DMS114 treated with DMSO at 0.1 percent for 48 hours (cell line): ENCODE results near the gene RPS21.

Experiments
- DNase-seq: peaks from one replicate; lab custom pipeline; 2025; ENCODE audit not compliant: unreplicated experiment; lab: John Stamatoyannopoulos, UW

RPS21 gene

DNA sequence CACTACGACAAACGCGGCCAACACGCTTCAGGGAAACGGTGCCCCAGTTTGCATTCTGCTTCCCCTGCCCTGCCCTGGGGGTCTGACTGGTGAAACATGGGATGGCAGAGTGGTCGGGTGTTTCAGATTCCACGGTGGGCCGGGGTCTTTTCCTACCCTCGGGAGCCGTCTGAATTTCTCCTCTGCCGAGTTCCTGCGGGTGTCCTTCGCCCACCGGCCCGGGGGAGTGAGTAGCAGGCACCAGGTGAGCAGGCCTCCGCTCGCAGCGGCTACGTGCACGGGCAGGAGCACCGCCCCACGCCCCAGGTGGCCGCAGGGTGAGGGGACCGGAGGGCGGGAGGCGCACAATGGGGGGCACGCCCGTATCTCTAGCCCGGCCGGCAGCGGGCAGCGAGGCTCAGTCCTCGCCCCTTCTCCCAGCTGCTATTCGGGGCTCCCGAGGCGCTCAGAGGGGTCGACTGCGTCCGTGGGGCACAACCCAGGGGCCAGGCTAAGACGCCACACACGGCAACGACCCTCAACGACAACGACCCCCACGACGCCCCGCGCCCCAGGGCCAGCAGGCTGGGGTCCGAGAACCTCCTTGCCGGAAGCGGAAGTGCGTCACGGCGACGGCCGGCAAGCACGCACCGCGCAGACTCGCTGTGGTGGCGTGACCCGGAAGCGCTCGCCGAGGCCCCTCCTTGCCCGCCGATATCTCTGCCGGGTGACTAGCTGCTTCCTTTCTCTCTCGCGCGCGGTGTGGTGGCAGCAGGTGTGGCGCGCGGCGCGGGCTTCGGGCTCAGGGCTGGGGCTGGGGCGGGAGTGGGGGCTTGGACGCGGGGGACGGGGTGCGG, at the start of gene RPS21:
Gene RPS21, plus strand, starts transcription at position 721 of the 836 bp plus-strand sequence. CDS start 236 bp downstream, outside the sequence.
- DNase-seq, result peak; percentile 72

DNA sequence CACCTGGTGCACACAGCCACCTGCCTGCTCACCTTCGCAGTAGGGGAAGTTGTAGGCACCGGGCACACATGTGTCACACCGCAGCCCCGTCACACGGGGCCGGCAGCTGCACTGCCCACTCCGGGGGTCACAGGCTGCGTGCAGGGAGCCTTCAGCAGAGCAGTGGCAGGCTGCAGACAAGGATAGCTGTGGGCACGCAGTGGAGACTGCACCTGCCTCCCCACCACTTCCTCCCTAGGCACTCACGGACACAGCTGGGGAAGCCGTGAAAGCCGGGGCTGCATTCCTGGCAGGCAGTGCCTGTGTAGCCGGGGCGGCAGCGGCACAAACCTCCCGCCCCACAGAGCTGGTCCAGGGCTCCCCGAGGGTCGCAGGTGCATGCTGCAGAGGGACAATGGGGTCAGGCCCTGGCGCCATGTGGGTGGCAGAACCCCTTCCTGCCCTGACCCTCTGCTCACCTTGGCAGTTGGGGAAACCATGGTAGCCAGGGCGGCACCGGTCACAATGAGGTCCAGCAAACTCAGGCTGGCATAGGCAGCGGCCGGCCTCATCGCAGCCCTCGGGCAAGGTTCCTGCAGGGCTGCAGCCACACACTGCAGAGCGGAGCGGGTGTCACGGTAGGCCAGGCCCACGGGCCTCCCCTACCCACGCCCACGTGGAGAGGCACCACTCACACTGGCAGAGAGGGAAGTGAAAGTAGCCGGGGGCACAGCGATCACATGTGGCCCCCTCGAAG, 49.2 kb upstream of the RPS21 start:
- DNase-seq, result no peak

DNA sequence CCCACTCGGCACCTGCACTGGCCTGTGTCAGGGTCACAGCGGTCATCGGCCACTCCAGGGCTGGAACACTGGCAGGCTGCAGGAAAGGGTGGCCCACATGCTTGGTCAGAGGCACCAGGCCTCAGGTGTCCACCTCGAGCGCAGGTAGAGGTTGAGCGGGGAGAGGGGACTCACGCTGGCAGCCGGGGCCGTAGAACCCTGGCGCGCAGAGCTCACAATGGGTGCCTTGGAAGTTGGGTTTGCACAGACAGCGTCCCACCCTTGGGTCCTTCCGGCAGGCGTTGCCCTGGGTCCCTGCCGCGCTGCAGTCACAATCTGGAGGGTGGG, 48.6 kb upstream of the RPS21 start:
- no peak for DNase-seq

DNA sequence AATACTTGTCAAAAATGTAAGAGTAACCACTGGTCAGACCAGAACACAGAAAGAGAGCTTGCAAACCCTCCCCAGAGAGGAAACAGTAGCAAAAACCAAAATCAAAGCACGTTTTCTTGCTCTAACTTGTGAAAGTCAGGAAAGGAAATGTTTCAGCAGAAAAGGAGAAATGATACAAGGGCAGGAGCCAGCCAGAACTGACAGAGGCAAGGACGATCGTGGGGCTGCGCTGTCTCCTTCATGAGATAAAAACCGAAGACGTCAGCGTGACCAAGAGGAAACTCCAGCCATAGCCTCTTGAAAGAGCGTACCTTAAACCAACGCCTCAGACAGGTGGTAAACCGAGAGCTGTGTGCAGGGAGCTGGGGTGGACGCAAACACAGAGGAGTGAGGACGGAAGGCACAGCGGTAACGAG, 47.2 kb upstream of the RPS21 start:
- DNase-seq, result no peak

GRCh38 chr20:62342910-62343309, 44.0 kb upstream of the RPS21 start:
- DNase-seq, result no peak

DNA sequence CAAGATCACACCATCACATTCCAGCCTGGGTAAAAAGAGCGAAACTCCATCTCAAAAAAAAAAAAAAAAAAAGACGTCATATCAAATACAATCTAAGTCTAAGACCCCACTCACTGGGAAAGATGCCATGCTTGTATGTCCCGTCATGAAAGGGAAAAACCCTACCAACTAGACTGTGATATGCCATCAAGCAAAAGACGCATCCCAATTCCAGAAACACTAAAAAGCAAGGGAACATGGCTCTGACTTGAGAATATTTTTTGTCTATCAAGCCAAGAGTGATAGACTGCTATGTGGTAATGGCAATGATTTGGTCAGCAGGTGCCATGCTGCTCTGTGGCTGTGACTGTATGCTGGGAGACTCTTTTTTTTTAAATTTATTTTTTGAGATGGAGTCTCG, 42.8 kb upstream of the RPS21 start:
- no peak for DNase-seq

GRCh38 chr20:62344782-62345181, 42.1 kb upstream of the RPS21 start:
- no peak for DNase-seq

DNA sequence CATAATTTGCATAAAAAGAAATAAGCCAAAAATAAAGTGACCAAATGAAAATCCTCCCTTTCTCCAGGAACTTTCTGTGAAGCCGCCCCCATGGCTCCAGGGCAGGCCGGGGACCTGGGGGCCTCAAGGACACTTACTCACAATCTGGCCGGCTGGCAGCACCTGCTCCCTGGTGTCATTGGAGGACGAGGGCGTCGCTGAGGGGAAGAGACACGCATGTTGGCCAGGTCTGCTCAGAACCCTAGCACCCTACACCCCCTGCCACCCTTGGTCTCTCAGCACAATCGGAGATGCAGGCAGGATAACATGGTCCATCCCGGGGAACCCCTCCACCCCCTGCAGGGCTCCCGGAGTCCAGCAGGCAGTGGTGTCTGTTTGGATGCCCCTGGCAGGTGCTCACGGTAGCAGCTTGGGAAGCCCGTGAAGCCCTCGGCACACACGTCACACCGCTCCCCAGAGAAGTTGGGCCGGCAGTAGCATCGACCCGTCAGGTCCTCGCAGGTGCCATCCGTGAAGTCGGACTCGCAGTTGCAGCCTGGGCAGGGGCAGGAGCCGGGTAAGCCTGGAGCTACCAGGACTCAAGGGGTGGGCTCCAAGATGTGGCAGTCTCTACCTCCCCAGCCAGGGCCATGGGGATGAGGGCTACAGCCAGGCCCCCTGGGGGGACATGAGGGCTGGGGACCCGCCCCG, 41.1 kb upstream of the RPS21 start:
- DNase-seq, result no peak

DNA sequence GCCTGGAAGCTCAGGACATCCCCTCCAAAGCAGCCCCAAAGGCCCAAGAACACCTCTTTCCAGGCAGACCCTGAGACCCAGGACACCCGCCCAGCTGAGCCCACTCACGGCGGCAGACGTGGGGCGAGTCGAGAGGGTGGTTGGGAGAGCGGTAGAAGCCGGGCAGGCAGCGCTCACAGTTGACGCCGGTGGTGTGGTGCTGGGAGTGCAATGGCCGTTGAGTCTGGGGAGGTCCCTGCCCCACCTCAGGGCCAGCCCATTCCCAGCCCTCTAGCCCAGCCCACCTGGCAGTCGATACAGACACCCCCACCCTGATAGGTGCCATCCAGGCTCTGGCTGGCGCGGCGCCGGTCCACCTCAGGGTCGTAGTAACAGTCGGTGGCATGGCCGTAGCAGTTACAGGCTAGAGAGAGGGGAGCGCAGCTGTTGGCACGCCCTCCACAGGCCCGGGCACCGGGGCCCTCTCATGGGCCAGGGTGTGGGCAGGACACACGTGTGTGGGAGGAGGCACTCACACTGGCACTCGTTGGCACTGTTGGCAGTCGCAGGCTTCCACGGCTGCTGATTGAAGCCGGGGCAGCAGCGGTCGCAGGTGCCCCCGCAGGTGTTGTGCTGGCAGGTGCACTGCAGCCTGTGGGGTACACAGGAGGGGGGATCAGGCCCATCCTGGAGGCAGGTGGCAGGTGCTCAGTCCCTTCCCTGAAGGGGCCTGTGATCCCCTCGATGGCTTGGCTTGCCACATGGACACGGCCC, 40.3 kb upstream of the RPS21 start:
- DNase-seq, result no peak

- DNase-seq, result no peak
These were observed 39.8 kb upstream of the RPS21 start for GRCh38 chr20:62347151-62347404.

GRCh38 chr20:62347445-62347844, 39.5 kb upstream of the RPS21 start:
- no peak for DNase-seq

GRCh38 chr20:62348604-62349003, 38.3 kb upstream of the RPS21 start:
- no peak for DNase-seq

DNA sequence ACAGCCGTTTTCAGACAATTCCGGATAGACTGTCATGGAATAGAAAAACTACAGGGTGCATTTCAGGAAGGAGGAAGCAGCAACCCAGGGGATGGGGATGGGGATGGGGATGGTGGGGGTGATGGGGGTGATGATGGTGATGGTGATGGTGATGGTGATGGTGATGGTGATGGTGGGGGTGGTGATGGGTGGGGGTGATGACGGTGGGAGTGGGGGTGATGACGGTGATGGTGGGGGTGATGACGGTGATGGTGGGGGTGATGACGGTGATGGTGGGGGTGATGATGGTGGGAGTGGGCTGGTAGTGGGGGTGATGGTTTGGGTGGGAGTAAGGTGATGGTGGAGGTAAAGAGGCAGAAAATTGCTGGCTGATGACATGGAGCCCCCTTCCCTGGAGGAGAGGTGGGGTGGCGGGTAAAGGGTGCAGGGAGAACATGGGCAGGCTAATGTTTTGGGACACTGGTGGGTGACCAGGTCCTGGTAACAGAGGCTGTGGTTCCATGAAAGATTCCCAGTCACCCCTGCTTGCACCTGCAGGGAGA, 37.3 kb upstream of the RPS21 start:
- no peak for DNase-seq

DNA sequence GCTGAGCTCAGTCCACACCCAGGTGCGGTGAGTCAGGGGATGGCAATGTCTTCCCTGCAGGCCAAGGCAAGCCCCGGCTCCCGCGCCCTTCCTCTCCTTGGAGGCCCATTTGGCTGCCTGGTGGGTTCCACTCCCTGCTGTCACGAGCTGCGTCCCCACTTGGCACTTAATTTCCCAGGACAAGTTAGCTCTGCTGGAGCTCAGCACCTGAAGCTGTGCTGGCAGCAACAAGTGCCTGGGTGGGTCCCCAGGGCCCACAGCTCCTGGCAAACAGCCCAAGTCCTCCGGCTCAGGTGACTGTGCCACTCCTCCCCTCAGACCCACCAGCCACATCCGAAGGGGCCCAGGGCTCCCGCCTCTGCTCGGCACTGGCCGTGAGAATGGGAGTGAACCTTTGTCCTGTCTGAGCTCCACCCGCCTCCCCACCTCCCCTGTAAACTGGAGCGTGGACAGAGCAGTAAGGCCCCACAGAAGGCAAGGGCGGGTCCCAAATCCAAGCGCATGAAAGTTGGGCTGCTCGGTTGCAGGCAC, 36.7 kb upstream of the RPS21 start:
- DNase-seq, result no peak

- no peak for DNase-seq
These were observed 36.1 kb upstream of the RPS21 start for GRCh38 chr20:62350629-62351422.

GRCh38 chr20:62351469-62352401, 35.2 kb upstream of the RPS21 start:
- DNase-seq, result no peak

- DNase-seq, result no peak
These were observed 34.3 kb upstream of the RPS21 start for GRCh38 chr20:62352402-62353288.
